H9 (cell line): Measurements from ENCODE around the gene LRRK1. TPM values are rescaled to one million over a fixed set of nuclear protein-coding genes. Genes with fewer than 3 reads are reported as not detected.

Experiments
- DNase-seq: peaks from one replicate; pipeline ENCODE4 v3.0.0-alpha.2; 2017
- H2AFZ ChIP-seq: one replicate; pipeline ENCODE4 v1.6.1; 2013; ENCODE audit warnings: mild to moderate bottlenecking, low read length, control low read depth, moderate library complexity
- H2AK5ac ChIP-seq: 2 replicates; pipeline ENCODE4 v1.6.1; 2013; ENCODE audit warnings: low read length, control low read depth, mixed read lengths; ENCODE audit not compliant: insufficient read length
- H2BK120ac ChIP-seq: one replicate; pipeline ENCODE4 v1.6.1; 2013; ENCODE audit warnings: low read depth, mild to moderate bottlenecking, low read length, control low read depth, inconsistent platforms; ENCODE audit not compliant: poor library complexity, severe bottlenecking
- H2BK12ac ChIP-seq: 2 replicates; pipeline ENCODE4 v1.6.1; 2013; ENCODE audit warnings: low read length, control low read depth, mixed read lengths, low read depth; ENCODE audit not compliant: insufficient read length
- H2BK15ac ChIP-seq: 2 replicates; pipeline ENCODE4 v1.6.1; 2013; ENCODE audit warnings: low read depth, low read length, control low read depth
- H2BK20ac ChIP-seq: one replicate; pipeline ENCODE4 v1.6.1; 2013; ENCODE audit warnings: low read depth, mild to moderate bottlenecking, low read length, control low read depth, inconsistent platforms; ENCODE audit not compliant: poor library complexity, severe bottlenecking
- H2BK5ac ChIP-seq: 2 replicates; pipeline ENCODE4 v1.6.1; 2013; ENCODE audit warnings: low read length, control low read depth, mixed read lengths; ENCODE audit not compliant: insufficient read length
- H3K14ac ChIP-seq: 2 replicates; pipeline ENCODE4 v1.6.1; 2013; ENCODE audit warnings: low read length, control low read depth; ENCODE audit not compliant: insufficient read depth
- H3K18ac ChIP-seq: 2 replicates; pipeline ENCODE4 v1.6.1; 2013; ENCODE audit warnings: low read depth, mild to moderate bottlenecking, mixed read lengths, low read length, control low read depth; ENCODE audit not compliant: insufficient read length
- H3K23ac ChIP-seq: 2 replicates; pipeline ENCODE4 v1.6.1; 2013; ENCODE audit warnings: low read length, control low read depth, mixed read lengths, low read depth; ENCODE audit not compliant: insufficient read length
- H3K23me2 ChIP-seq: 2 replicates; pipeline ENCODE4 v1.6.1; 2013; ENCODE audit warnings: low read depth, mild to moderate bottlenecking, mixed read lengths, low read length, control low read depth; ENCODE audit not compliant: insufficient read length, poor library complexity, severe bottlenecking
- H3K27ac ChIP-seq: 2 replicates; pipeline ENCODE4 v1.5.1; 2013; ENCODE audit warnings: low read length, control low read depth, mixed read lengths, low read depth; ENCODE audit not compliant: insufficient read length
- H3K27me3 ChIP-seq: 2 replicates; pipeline ENCODE4 v1.6.1; 2013; ENCODE audit warnings: low read length, control low read depth, inconsistent platforms; ENCODE audit not compliant: insufficient read depth
- H3K4ac ChIP-seq: 2 replicates; pipeline ENCODE4 v1.6.1; 2013; ENCODE audit warnings: low read depth, mild to moderate bottlenecking, control low read depth, inconsistent platforms, low read length, moderate library complexity
- H3K4me1 ChIP-seq: 2 replicates; pipeline ENCODE4 v1.6.1; 2013; ENCODE audit warnings: low read length, control low read depth, inconsistent platforms; ENCODE audit not compliant: insufficient read depth
- H3K4me2 ChIP-seq: 2 replicates; pipeline ENCODE4 v1.6.1; 2013; ENCODE audit warnings: low read length, control low read depth, mixed read lengths; ENCODE audit not compliant: insufficient read length, insufficient read depth
- H3K56ac ChIP-seq: 2 replicates; pipeline ENCODE4 v1.6.1; 2013; ENCODE audit warnings: low read depth, mild to moderate bottlenecking, mixed read lengths, low read length, control low read depth; ENCODE audit not compliant: insufficient read length
- H3K79me1 ChIP-seq: 2 replicates; pipeline ENCODE4 v1.6.1; 2013; ENCODE audit warnings: low read depth, mild to moderate bottlenecking, moderate library complexity, low read length, control low read depth, inconsistent platforms; ENCODE audit not compliant: insufficient read depth, poor library complexity, severe bottlenecking
- H3K79me2 ChIP-seq: 2 replicates; pipeline ENCODE4 v1.6.1; 2013; ENCODE audit warnings: low read length, control low read depth, inconsistent platforms; ENCODE audit not compliant: insufficient read depth
- H3K9ac ChIP-seq: 2 replicates; pipeline ENCODE4 v1.6.1; 2013; ENCODE audit warnings: low read length, control low read depth, mixed read lengths; ENCODE audit not compliant: insufficient read length; ENCODE audit errors: extremely low read depth
- H3K9me3 ChIP-seq: one replicate; pipeline ENCODE4 v1.6.1; 2013; ENCODE audit warnings: low read depth, low read length, inconsistent platforms; ENCODE audit not compliant: control insufficient read depth
- H3T11ph ChIP-seq: one replicate; pipeline ENCODE4 v1.6.1; 2013; ENCODE audit warnings: mild to moderate bottlenecking, low read length, control low read depth, inconsistent platforms
- H4K20me1 ChIP-seq: one replicate; pipeline ENCODE4 v1.6.1; 2013; ENCODE audit not compliant: control insufficient read depth, insufficient read length, insufficient read depth
- H4K5ac ChIP-seq: 2 replicates; pipeline ENCODE4 v1.6.1; 2013; ENCODE audit warnings: low read depth, mild to moderate bottlenecking, mixed read lengths, low read length, control low read depth; ENCODE audit not compliant: insufficient read length
- H4K8ac ChIP-seq: replicated peaks from 2 replicates; pipeline ENCODE4 v1.6.1; 2013; ENCODE audit warnings: low read length, control low read depth, mixed read lengths, low read depth; ENCODE audit not compliant: insufficient read length
- H4K91ac ChIP-seq: 2 replicates; pipeline ENCODE4 v1.6.1; 2013; ENCODE audit warnings: low read depth, mild to moderate bottlenecking, moderate library complexity, mixed read lengths, low read length, control low read depth; ENCODE audit not compliant: insufficient read length
- H3K27ac Mint-ChIP-seq, 3 experiments: 2 replicates in 2 of 3; 3 replicates in 1 of 3; pipeline ENCODE4 v1.8.0; 2020 to 2021; ENCODE audit warnings: mixed read lengths in 3 of 3, mild to moderate bottlenecking in 1 of 3, moderate library complexity in 1 of 3
- H3K27me3 Mint-ChIP-seq: 2 replicates; pipeline ENCODE4 v1.8.0; 2021; ENCODE audit warnings: low read depth, mild to moderate bottlenecking, moderate library complexity, mixed read lengths
- H3K36me3 Mint-ChIP-seq, 3 experiments: 2 replicates in 2 of 3; 3 replicates in 1 of 3; pipeline ENCODE4 v1.8.0; 2020 to 2021; ENCODE audit warnings: low read depth in 3 of 3, mixed read lengths in 3 of 3; ENCODE audit not compliant: insufficient read depth in 1 of 3
- H3K4me1 Mint-ChIP-seq, 2 experiments: 2 replicates each; pipeline ENCODE4 v1.8.0; 2020; ENCODE audit warnings: mixed read lengths in 2 of 2
- H3K4me3 Mint-ChIP-seq, 2 experiments: 2 replicates in 1 of 2; 3 replicates in 1 of 2; pipeline ENCODE4 v1.8.0; 2020 to 2021; ENCODE audit warnings: mild to moderate bottlenecking in 2 of 2, mixed read lengths in 2 of 2, moderate library complexity in 1 of 2
- H3K9me3 Mint-ChIP-seq, 2 experiments: 2 replicates in 1 of 2; 3 replicates in 1 of 2; pipeline ENCODE4 v1.8.0; 2020; ENCODE audit warnings: mild to moderate bottlenecking in 2 of 2, mixed read lengths in 2 of 2, moderate library complexity in 1 of 2
- CTCF ChIP-seq: fragments of 200-600 bp; sonication (generic); conservative IDR thresholded peaks from 3 replicates; pipeline ENCODE4 v1.8.0; 2021; ENCODE audit warnings: antibody characterized with exemption, mild to moderate bottlenecking
- WGBS: extraction: QIAGEN DNeasy Blood & Tissue Kit; methylation state at CpG from one replicate; pipeline ENCODE4 v1.1.7; 2013; ENCODE audit warnings: missing lambda C conversion rate, low lambda C conversion rate, mixed read lengths; ENCODE audit not compliant: insufficient read length; ENCODE audit errors: extremely low coverage; 5-methylcytosine and 5-hydroxymethylcytosine counted together
- total RNA-seq: library from RNA; stranded (reverse); gene quantifications from 2 replicates; pipeline ENCODE4 v1.2.1, GENCODE V29; 2021

Gene LRRK1
- total RNA-seq, 1 experiment from 2014 or later: 4.0 TPM

- H2BK20ac ChIP-seq: no peak overlapping the region
- H3K79me1 ChIP-seq: no peaks in the 10 kb centered on the region
- H3K27ac ChIP-seq: no peak overlapping the region
- no peak overlapping the region for H3K56ac ChIP-seq
- Mint-ChIP-seq H3K27ac (no peak overlapping the region), H3K4me1 (peaks cover 32 to 50% of the 10 kb centered on the region in 2 experiments), H3K27me3 (peaks cover 69% of the 10 kb centered on the region), H3K9me3 (no peaks in the 10 kb centered on the region; a peak in 1 of 5 replicates), H3K36me3 (no peaks in the 10 kb centered on the region), H3K4me3 (no peak overlapping the region)
- no peak overlapping the region; the same call in 1 of the 2 replicates for H3K14ac ChIP-seq
- H3T11ph ChIP-seq: no peak overlapping the region
- H3K23me2 ChIP-seq: no peaks in the 10 kb centered on the region
- no peak overlapping the region for H2BK120ac ChIP-seq
- TF ChIP-seq CTCF: no peak
- H3K9ac ChIP-seq: no peak overlapping the region
- no peak overlapping the region for H2BK15ac ChIP-seq
- no CpG with 5 or more reads among the region's 13 CpGs for WGBS
- no peaks in the 10 kb centered on the region for H3K79me2 ChIP-seq
- no peaks in the 10 kb centered on the region for H4K20me1 ChIP-seq
- no peaks in the 10 kb centered on the region for H3K27me3 ChIP-seq
- no peak overlapping the region for H3K4me2 ChIP-seq
- H3K4ac ChIP-seq: no peak overlapping the region
- H4K8ac ChIP-seq: no peak overlapping the region
- peak; percentile 47 for DNase-seq
- no peaks in the 10 kb centered on the region for H3K9me3 ChIP-seq
- no peak overlapping the region for H4K91ac ChIP-seq
- H4K5ac ChIP-seq: no peak overlapping the region
- H3K23ac ChIP-seq: no peak overlapping the region
- no peak overlapping the region for H2BK12ac ChIP-seq
- no peak overlapping the region for H3K18ac ChIP-seq
- no peaks in the 10 kb centered on the region for H3K4me1 ChIP-seq
- no peak overlapping the region for H2AK5ac ChIP-seq
- H2BK5ac ChIP-seq: no peak overlapping the region
- H2AFZ ChIP-seq: no peak overlapping the region
These were observed 129.4 kb downstream of the LRRK1 start for GRCh38 chr15:101048581-101049030.
